HepG2 (cell line): ENCODE results near the gene BRD3. TPM values are rescaled to one million over a fixed set of nuclear protein-coding genes. Genes with fewer than 3 reads are reported as not detected.

Experiments
- ATAC-seq: fragments of 200-7000 bp; cut with Tn5 transposase; 3 replicates; pipeline ENCODE4 v1.9.1; 2020; ENCODE audit warnings: mild to moderate bottlenecking, moderate library complexity
- BruUV-seq: library from RNA; stranded (reverse); fragments of 400-500 nt; replicated peaks from 2 replicates; lab custom pipeline; 2021; lab: Mats Ljungman, UMichigan
- CTCF ChIA-PET: fragments of 300-600 bp; formaldehyde crosslinking; extraction: SDS; loops from one replicate; lab custom pipeline; 2021; ENCODE audit warnings: low total read pairs, inconsistent platforms, low intra/inter-chr PET ratio; lab: Yijun Ruan, JAX
- POLR2A ChIA-PET: fragments of 350-600 bp; sonication (Branson Sonifier 250); formaldehyde crosslinking; loops from one replicate; lab custom pipeline; 2020; ENCODE audit warnings: antibody characterized with exemption, inconsistent platforms; lab: Yijun Ruan, JAX
- DNase-seq: peaks from one replicate; pipeline ENCODE4 v3.0.0-alpha.2; 2015; ENCODE audit warnings: low spot score
- FAIRE-seq: peaks from 3 replicates; lab custom pipeline; 2011; peaks lifted over from hg19 to GRCh38; lab: Jason Lieb, UNC
- H2AFZ ChIP-seq: one replicate; pipeline ENCODE4 v1.6.1; 2011; ENCODE audit warnings: low read length, inconsistent platforms
- H3K27ac ChIP-seq: fragments of 300-600 bp; 3 replicates; pipeline ENCODE4 v1.8.0; 2011; ENCODE audit warnings: mixed run types, mild to moderate bottlenecking, mixed read lengths, low read length, inconsistent platforms; ENCODE audit not compliant: insufficient read depth; ENCODE audit errors: extremely low read length
- H3K27me3 ChIP-seq, 2 experiments: fragments of 200-600 bp in 1 of 2; 2 replicates in 1 of 2; 3 replicates in 1 of 2; pipeline versions ENCODE4 v1.6.0 to v1.8.0; 2011; ENCODE audit warnings: low read length in 2 of 2, mild to moderate bottlenecking in 2 of 2, moderate library complexity in 2 of 2, inconsistent platforms in 1 of 2; ENCODE audit not compliant: insufficient read depth in 2 of 2, control insufficient read depth in 1 of 2
- H3K36me3 ChIP-seq, 2 experiments: fragments of 200-600 bp in 1 of 2; replicated peaks in 1 of 2; 2 replicates in 1 of 2; 3 replicates in 1 of 2; pipeline versions ENCODE4 v1.5.1 to v1.8.0; 2011; ENCODE audit warnings: low read length in 2 of 2, inconsistent platforms in 1 of 2; ENCODE audit not compliant: insufficient read depth in 2 of 2, control insufficient read depth in 1 of 2
- H3K4me1 ChIP-seq: 2 replicates; pipeline ENCODE4 v1.5.1; 2012; ENCODE audit warnings: low read length, inconsistent platforms; ENCODE audit not compliant: insufficient read depth
- H3K4me2 ChIP-seq: 2 replicates; pipeline ENCODE4 v1.6.0; 2011; ENCODE audit warnings: low read depth, low read length, inconsistent platforms
- H3K4me3 ChIP-seq, 3 experiments: fragments of 200-600 bp in 1 of 3; sonication (generic), shearing (Covaris generic) in 1 of 3; replicated peaks in 1 of 3; 2 replicates each; pipeline ENCODE4 v1.5.1; 2011 to 2016; ENCODE audit warnings: low read length in 3 of 3, inconsistent platforms in 2 of 3, low read depth in 2 of 3, mild to moderate bottlenecking in 2 of 3, control low read depth in 1 of 3, mixed read lengths in 1 of 3; ENCODE audit not compliant: insufficient read depth in 1 of 3
- H3K79me2 ChIP-seq: one replicate; pipeline ENCODE4 v1.6.1; 2011; ENCODE audit warnings: low read length, inconsistent platforms; ENCODE audit not compliant: insufficient read depth
- H3K9ac ChIP-seq: 2 replicates; pipeline ENCODE4 v1.6.0; 2011; ENCODE audit warnings: mild to moderate bottlenecking, low read depth, low read length, inconsistent platforms; ENCODE audit not compliant: insufficient read depth
- H3K9me3 ChIP-seq: 2 replicates; pipeline ENCODE4 v1.5.1; 2012; ENCODE audit warnings: mild to moderate bottlenecking, low read length
- H4K20me1 ChIP-seq: 2 replicates; pipeline ENCODE4 v1.6.0; 2011; ENCODE audit warnings: inconsistent platforms, mild to moderate bottlenecking, low read length, moderate library complexity; ENCODE audit not compliant: insufficient read depth
- CTCF ChIP-seq: sonication (generic); formaldehyde crosslinking; IDR thresholded peaks from 2 replicates; pipeline ENCODE4 v1.5.0; 2020; ENCODE audit warnings: mild to moderate bottlenecking, missing genetic modification reagents, moderate library complexity
- GZF1 ChIP-seq: sonication (generic); formaldehyde crosslinking; IDR thresholded peaks from 2 replicates; pipeline ENCODE4 v1.5.1; 2020; ENCODE audit warnings: mild to moderate bottlenecking, missing genetic modification reagents
- KMT2A ChIP-seq: sonication (generic); formaldehyde crosslinking; IDR thresholded peaks from 2 replicates; pipeline ENCODE4 v1.4.0; 2020; ENCODE audit warnings: missing genetic modification reagents
- MEF2D ChIP-seq: sonication (generic); formaldehyde crosslinking; IDR thresholded peaks from 2 replicates; pipeline ENCODE4 v1.5.1; 2020; ENCODE audit warnings: mild to moderate bottlenecking, missing genetic modification reagents
- MYNN ChIP-seq: sonication (generic); formaldehyde crosslinking; IDR thresholded peaks from 2 replicates; pipeline ENCODE4 v1.4.0; 2020; ENCODE audit warnings: mild to moderate bottlenecking, low read depth, missing genetic modification reagents
- NFE2L2 ChIP-seq: fragments of 150-350 bp; IDR thresholded peaks from 2 replicates; pipeline ENCODE4 v1.6.1; 2014; ENCODE audit warnings: low read length
- SMC3 ChIP-seq: IDR thresholded peaks from 2 replicates; pipeline ENCODE4 v1.6.1; 2011; ENCODE audit warnings: low read length, improper control_type of control experiment
- SPEN ChIP-seq: sonication (generic); formaldehyde crosslinking; IDR thresholded peaks from 2 replicates; pipeline ENCODE4 v1.5.1; 2020; ENCODE audit warnings: low read depth, mild to moderate bottlenecking, missing genetic modification reagents
- UBTF ChIP-seq: sonication (generic); formaldehyde crosslinking; IDR thresholded peaks from 2 replicates; pipeline ENCODE4 v1.4.0; 2020; ENCODE audit warnings: mild to moderate bottlenecking, missing genetic modification reagents
- XRCC5 ChIP-seq: fragments of 200-400 bp; formaldehyde crosslinking; optimal IDR thresholded peaks from 2 replicates; pipeline ENCODE3; 2017; ENCODE audit warnings: mild to moderate bottlenecking, low read length
- ZFAT ChIP-seq: sonication (generic); formaldehyde crosslinking; conservative IDR thresholded peaks from 2 replicates; pipeline ENCODE4 v1.8.1; 2023; ENCODE audit warnings: missing genetic modification reagents, inconsistent platforms
- ZKSCAN1 ChIP-seq: fragments of 150-350 bp; IDR thresholded peaks from 2 replicates; pipeline ENCODE4 v1.6.1; 2014; ENCODE audit warnings: low read length
- ZNF547 ChIP-seq: sonication (generic); formaldehyde crosslinking; IDR thresholded peaks from 2 replicates; pipeline ENCODE4 v1.5.1; 2020; ENCODE audit warnings: mild to moderate bottlenecking, missing genetic modification reagents
- ZNF724P ChIP-seq: sonication (generic); formaldehyde crosslinking; IDR thresholded peaks from 2 replicates; pipeline ENCODE4 v1.8.0; 2022; ENCODE audit warnings: missing genetic modification reagents, borderline replicate concordance
- ZNF879 ChIP-seq: sonication (generic); formaldehyde crosslinking; IDR thresholded peaks from 2 replicates; pipeline ENCODE4 v1.8.1; 2023; ENCODE audit warnings: missing genetic modification reagents
- ZNF891 ChIP-seq: sonication (generic); formaldehyde crosslinking; IDR thresholded peaks from 2 replicates; pipeline ENCODE4 v1.5.0; 2020; ENCODE audit warnings: mild to moderate bottlenecking, missing genetic modification reagents
- WGBS: methylation state at CpG from one replicate; pipeline ENCODE4 v1.1.6; 2017; ENCODE audit warnings: low lambda C conversion rate; 5-methylcytosine and 5-hydroxymethylcytosine counted together
- in situ Hi-C: cut with HindIII; loops from 2 replicates; pipeline ENCODE4 v1.10.0; 2017; ENCODE audit warnings: low pct_unique_long_range_greater_than_20kb; ENCODE audit not compliant: extremely low pct_ligation_motif_present
- intact Hi-C: fragments of 100-400 bp; cut with micrococcal nuclease; formaldehyde crosslinking; loops from one replicate; pipeline ENCODE4 v1.10.0; 2022; ENCODE audit not compliant: unreplicated experiment
- polyA plus RNA-seq, 8 experiments: library from polyadenylated mRNA; depleted of rRNA in 3 of 8; stranded (reverse) in 7 of 8; unstranded in 1 of 8; fragments of >200 nt; fragmentation: Illumina TruSeq in 4 of 8; extraction: Trizol in 4 of 8; gene quantifications; 2 replicates each; pipeline versions ENCODE4 v1.2.1 to v1.2.3, GENCODE V29; 2011 to 2016; ENCODE audit warnings: low read depth in 4 of 8, missing spikeins in 1 of 8, mixed read lengths in 1 of 8; ENCODE audit not compliant: insufficient read depth in 1 of 8
- total RNA-seq, 5 experiments: library from RNA; depleted of rRNA; stranded (reverse); fragments of >200 nt; fragmentation: Illumina TruSeq; extraction: Trizol; gene quantifications; 2 replicates each; pipeline ENCODE4 v1.2.3, GENCODE V29; 2016; ENCODE audit warnings: low read depth in 1 of 5
- TF ChIP-seq, protein P1 (sequence below): sonication (generic); formaldehyde crosslinking; IDR thresholded peaks from 2 replicates; pipeline ENCODE4 v1.4.0; 2020; ENCODE audit warnings: low read depth, mild to moderate bottlenecking, missing genetic modification reagents

The BRD3 gene
- total and polyA plus RNA-seq, 2 of the 13 experiments (the other 11 are each of a cell fraction or from before 2014, with no cell fraction given): 5.9 to 12.9 TPM

- TF ChIP-seq ZNF891: no peak
These were observed 75.7 kb downstream of the BRD3 start, which contains the start of gene VAV2 (continued) for GRCh38 chr9:133991964-133992779.

DNA sequence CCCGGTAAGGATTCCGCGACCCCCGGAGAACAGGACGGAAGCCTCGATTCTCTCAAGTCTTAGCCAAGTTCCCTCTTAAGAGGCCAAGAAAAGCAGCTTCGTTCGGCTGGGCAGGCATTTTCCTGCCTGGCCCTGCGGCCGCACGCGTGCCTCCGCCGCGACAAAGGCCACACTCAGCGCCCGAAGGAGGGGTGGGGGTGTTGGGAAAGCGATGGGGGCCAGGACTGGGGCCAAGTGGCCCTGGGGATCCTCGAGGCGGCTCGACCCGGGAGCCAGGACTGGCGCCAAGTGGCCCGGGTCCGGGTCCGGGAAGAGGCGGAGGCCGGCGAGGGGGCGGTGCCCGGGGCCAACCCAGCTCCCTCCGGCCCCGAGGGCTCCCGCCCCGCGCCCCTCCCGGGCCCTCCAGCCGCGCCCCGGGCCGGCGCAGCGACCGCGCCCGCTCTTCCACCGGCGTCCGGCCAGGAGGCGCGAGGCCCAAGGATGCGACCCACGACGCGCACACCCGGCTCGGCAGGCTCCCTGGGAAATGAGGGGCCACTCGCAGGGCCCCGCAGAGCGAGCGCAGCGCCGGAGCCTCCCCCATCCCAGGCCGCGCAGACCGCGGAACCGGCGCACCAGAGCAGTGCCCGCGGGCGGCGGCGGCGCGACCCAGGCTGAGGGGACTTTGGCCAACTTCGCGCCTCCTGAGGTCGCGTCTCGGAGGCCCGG lies 76.5 kb downstream of the BRD3 start:
- H3K4me3 ChIP-seq: peak overlapping the region; percentile 80 to 98 (median 97)
- H3K4me1 ChIP-seq: peaks cover 66% of the 10 kb centered on the region
- 0% methylated on average over 21 of the region's 82 CpGs for WGBS
- H3K4me2 ChIP-seq: peak overlapping the region; percentile 96
- CTCF ChIA-PET: no interaction called here
- H3K27ac ChIP-seq: peak overlapping the region; percentile 90
- no peak for FAIRE-seq
- POLR2A ChIA-PET: interaction anchor here (1.2 to 4.4 kb wide), 3 partner anchors 12 to 99 kb away, joined by 4 to 24 read pairs (median 5); no protein-coding TSS in a partner anchor
- peak overlapping the region; percentile 79 for H3K9ac ChIP-seq
- no peaks in the 10 kb centered on the region for H3K27me3 ChIP-seq
- peaks cover under 1 to 8% of the 10 kb centered on the region in 2 experiments; a peak in 4 of 5 replicates for H3K36me3 ChIP-seq
- peaks cover 39% of the 10 kb centered on the region; the same call in 1 of the 2 replicates for H4K20me1 ChIP-seq
- H2AFZ ChIP-seq: no peak overlapping the region
- intact Hi-C loops (no loop called here), in situ Hi-C loops (loop anchor here (5.0 kb wide), 1 partner anchor 204 kb away; no protein-coding TSS in a partner anchor)
- BruUV-seq: TSS peak; percentile 52
- ATAC-seq: peak; percentile 1; the same call in 1 of the 3 replicates
- H3K79me2 ChIP-seq: peaks cover 53% of the 10 kb centered on the region
- no peaks in the 10 kb centered on the region for H3K9me3 ChIP-seq
- no peak for DNase-seq
- TF ChIP-seq ZNF879 (CRISPR knock-in tag): no peak
- TF ChIP-seq UBTF (CRISPR knock-in tag): peak; percentile 51
- 0 out of 2 replicates have a peak, but pooled peaks have one; percentile 29 for TF ChIP-seq ZNF547
- TF ChIP-seq MYNN (CRISPR knock-in tag): no peak
- no peak for TF ChIP-seq GZF1 (CRISPR knock-in tag)
- no peak for TF ChIP-seq ZKSCAN1
- no peak for TF ChIP-seq CTCF (CRISPR knock-in tag)
- no peak for TF ChIP-seq ZNF724P (CRISPR knock-in tag)
- TF ChIP-seq SPEN (CRISPR knock-in tag): peak; percentile 13; the same call in 1 of the 2 replicates
- TF ChIP-seq MEF2D (CRISPR knock-in tag): no peak
- no peak for TF ChIP-seq KMT2A (CRISPR knock-in tag)
- no peak for TF ChIP-seq XRCC5
- TF ChIP-seq, protein P1, sequence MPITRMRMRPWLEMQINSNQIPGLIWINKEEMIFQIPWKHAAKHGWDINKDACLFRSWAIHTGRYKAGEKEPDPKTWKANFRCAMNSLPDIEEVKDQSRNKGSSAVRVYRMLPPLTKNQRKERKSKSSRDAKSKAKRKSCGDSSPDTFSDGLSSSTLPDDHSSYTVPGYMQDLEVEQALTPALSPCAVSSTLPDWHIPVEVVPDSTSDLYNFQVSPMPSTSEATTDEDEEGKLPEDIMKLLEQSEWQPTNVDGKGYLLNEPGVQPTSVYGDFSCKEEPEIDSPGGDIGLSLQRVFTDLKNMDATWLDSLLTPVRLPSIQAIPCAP (CRISPR knock-in tag): no peak
- TF ChIP-seq SMC3: no peak
- TF ChIP-seq NFE2L2: no peak
- no peak for TF ChIP-seq ZFAT (CRISPR knock-in tag)
